ENCODE data around the gene ARHGEF28. TPM values are rescaled to one million over a fixed set of nuclear protein-coding genes. Genes with fewer than 3 reads are reported as not detected.

The ARHGEF28 gene
- total RNA-seq, 1 donor from 2014 or later = 0.11 TPM

GRCh38 chr5:73890569-73890968 lies 264.6 kb downstream of the ARHGEF28 start:
- no peaks in the 10 kb centered on the region for H3K4me1 ChIP-seq
- Mint-ChIP-seq H3K27ac (no peak overlapping the region), H3K36me3 (no peaks in the 10 kb centered on the region), H3K4me3 (no peak overlapping the region), H3K27me3 (ENCODE audit: insufficient read depth, low read depth) (peaks cover 6% of the 10 kb centered on the region), H3K4me1 (peaks cover 8% of the 10 kb centered on the region), H3K9me3 (no peaks in the 10 kb centered on the region)
- TF ChIP-seq EZH2 (IDR thresholded peaks at IDR 0.05) (no peak), CTCF (IDR thresholded peaks at IDR 0.05) (no peak), EZH2phosphoT487 (IDR thresholded peaks at IDR 0.05) (no peak)
- no peaks in the 10 kb centered on the region for H3F3A ChIP-seq (ENCODE audit: low read depth)
- H3K27ac ChIP-seq = no peak overlapping the region
- H3K4me3 ChIP-seq = no peak overlapping the region
- H3K36me3 ChIP-seq = no peaks in the 10 kb centered on the region
- H4K20me1 ChIP-seq (ENCODE audit: low read depth) = no peaks in the 10 kb centered on the region
- no peak overlapping the region for H3K9ac ChIP-seq
- DNase-seq (ENCODE audit: low spot score) = no peak
- H3K79me2 ChIP-seq (ENCODE audit: low read depth) = no peaks in the 10 kb centered on the region
- no peaks in the 10 kb centered on the region for H3K9me3 ChIP-seq (ENCODE audit: low read depth)
- H3K4me2 ChIP-seq = no peak overlapping the region
- H2AFZ ChIP-seq (replicated peaks) = no peak overlapping the region
- no peaks in the 10 kb centered on the region for H3K27me3 ChIP-seq

GRCh38 chr5:73892218-73892617 lies 266.2 kb downstream of the ARHGEF28 start:
- Histone ChIP-seq H3K27me3 (no peaks in the 10 kb centered on the region), H3K9me3 (ENCODE audit: low read depth) (no peaks in the 10 kb centered on the region), H3K9ac (no peak overlapping the region), H2AFZ (replicated peaks) (no peak overlapping the region), H3F3A (ENCODE audit: low read depth) (no peaks in the 10 kb centered on the region), H3K79me2 (ENCODE audit: low read depth) (no peaks in the 10 kb centered on the region), H3K36me3 (no peaks in the 10 kb centered on the region), H4K20me1 (ENCODE audit: low read depth) (no peaks in the 10 kb centered on the region), H3K27ac (no peak overlapping the region), H3K4me1 (no peaks in the 10 kb centered on the region), H3K4me3 (no peak overlapping the region), H3K4me2 (no peak overlapping the region)
- TF ChIP-seq EZH2 (IDR thresholded peaks at IDR 0.05) = no peak
- TF ChIP-seq CTCF (IDR thresholded peaks at IDR 0.05) = no peak
- no peak for TF ChIP-seq EZH2phosphoT487 (IDR thresholded peaks at IDR 0.05)
- Mint-ChIP-seq H3K27me3 (ENCODE audit: insufficient read depth, low read depth) (peaks cover 8% of the 10 kb centered on the region), H3K9me3 (no peaks in the 10 kb centered on the region), H3K27ac (no peak overlapping the region), H3K36me3 (no peaks in the 10 kb centered on the region), H3K4me3 (no peak overlapping the region), H3K4me1 (peaks cover 8% of the 10 kb centered on the region)
- DNase-seq (ENCODE audit: low spot score) = no peak

DNA sequence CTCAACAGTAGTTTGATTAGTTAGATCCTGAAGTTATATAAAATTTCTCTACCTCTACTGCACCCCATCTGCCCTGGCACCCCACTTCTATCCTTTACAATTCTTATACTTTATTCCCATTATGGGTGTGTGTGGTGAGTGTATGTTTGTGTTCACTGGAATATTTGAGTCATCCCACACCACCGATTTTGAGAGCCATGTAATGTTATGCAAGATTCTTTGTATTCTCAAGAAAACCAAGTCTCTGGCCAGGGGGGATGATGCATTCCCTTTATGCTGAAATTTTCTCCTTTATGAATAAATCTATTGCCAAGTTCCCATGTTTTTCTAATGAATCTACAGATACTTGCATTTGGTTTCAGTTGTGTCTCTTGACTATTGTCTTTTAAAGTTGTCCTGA lies 266.8 kb downstream of the ARHGEF28 start:
- H3K4me1 ChIP-seq = no peaks in the 10 kb centered on the region
- no peaks in the 10 kb centered on the region for H3K36me3 ChIP-seq
- no peak overlapping the region for H3K27ac Mint-ChIP-seq
- H3K9me3 ChIP-seq (ENCODE audit: low read depth) = no peaks in the 10 kb centered on the region
- H2AFZ ChIP-seq (replicated peaks) = no peak overlapping the region
- H3K79me2 ChIP-seq (ENCODE audit: low read depth) = no peaks in the 10 kb centered on the region
- H4K20me1 ChIP-seq (ENCODE audit: low read depth) = no peaks in the 10 kb centered on the region
- DNase-seq (ENCODE audit: low spot score) = no peak
- H3K9me3 Mint-ChIP-seq = no peaks in the 10 kb centered on the region
- no peaks in the 10 kb centered on the region for H3F3A ChIP-seq (ENCODE audit: low read depth)
- H3K4me3 Mint-ChIP-seq = no peak overlapping the region
- no peak overlapping the region for H3K4me2 ChIP-seq
- no peak overlapping the region for H3K9ac ChIP-seq
- no peak overlapping the region for H3K4me3 ChIP-seq
- H3K27ac ChIP-seq = no peak overlapping the region
- peaks cover 8% of the 10 kb centered on the region for H3K27me3 Mint-ChIP-seq (ENCODE audit: insufficient read depth, low read depth)
- peaks cover 8% of the 10 kb centered on the region for H3K4me1 Mint-ChIP-seq
- TF ChIP-seq CTCF (IDR thresholded peaks at IDR 0.05) (no peak), EZH2phosphoT487 (IDR thresholded peaks at IDR 0.05) (no peak), EZH2 (IDR thresholded peaks at IDR 0.05) (no peak)
- H3K27me3 ChIP-seq = no peaks in the 10 kb centered on the region
- no peaks in the 10 kb centered on the region for H3K36me3 Mint-ChIP-seq
